ENCODE data around the gene ATP7B.

Gene ATP7B

GRCh38 chr13:51905787-51906186 lies 105.5 kb downstream of the ATP7B start:
- Histone ChIP-seq H3K36me3 (ENCODE audit: control insufficient read depth in 5 of 5, insufficient read depth in 5 of 5, low read length in 5 of 5) (no peaks in the 10 kb centered on the region), H3K9me3 (ENCODE audit: control insufficient read depth in 5 of 5, low read length in 5 of 5) (no peaks in the 10 kb centered on the region), H3K9ac (ENCODE audit: low read length in 5 of 5) (no peak overlapping the region), H3K4me3 (ENCODE audit: low read depth in 1 of 5, low read length in 5 of 5) (no peak overlapping the region), H3K4me1 (ENCODE audit: control insufficient read depth in 5 of 5, insufficient read depth in 5 of 5, low read length in 5 of 5) (peaks cover 0 to 3% (median 0%) of the 10 kb centered on the region in 5 donors), H3K27ac (ENCODE audit: low read depth, low read length) (no peak overlapping the region), H3K27me3 (ENCODE audit: control insufficient read depth in 5 of 5, insufficient read depth in 4 of 5, low read length in 5 of 5) (no peaks in the 10 kb centered on the region)

- H3K36me3 ChIP-seq (ENCODE audit: control insufficient read depth in 5 of 5, insufficient read depth in 5 of 5, low read length in 5 of 5) = no peaks in the 10 kb centered on the region
- no peak overlapping the region for H3K9ac ChIP-seq (ENCODE audit: low read length in 5 of 5)
- peaks cover 0 to 3% (median 0%) of the 10 kb centered on the region in 5 donors for H3K4me1 ChIP-seq (ENCODE audit: control insufficient read depth in 5 of 5, insufficient read depth in 5 of 5, low read length in 5 of 5)
- no peak overlapping the region for H3K4me3 ChIP-seq (ENCODE audit: low read depth in 1 of 5, low read length in 5 of 5)
- no peaks in the 10 kb centered on the region for H3K9me3 ChIP-seq (ENCODE audit: control insufficient read depth in 5 of 5, low read length in 5 of 5)
- no peaks in the 10 kb centered on the region for H3K27me3 ChIP-seq (ENCODE audit: control insufficient read depth in 5 of 5, insufficient read depth in 4 of 5, low read length in 5 of 5)
- no peak overlapping the region for H3K27ac ChIP-seq (ENCODE audit: low read depth, low read length)
Measured at GRCh38 chr13:51902776-51903175, 108.5 kb downstream of the ATP7B start.

GRCh38 chr13:51900471-51900870 lies 110.8 kb downstream of the ATP7B start:
- Histone ChIP-seq H3K4me3 (ENCODE audit: low read depth in 1 of 5, low read length in 5 of 5) (no peak overlapping the region), H3K4me1 (ENCODE audit: control insufficient read depth in 5 of 5, insufficient read depth in 5 of 5, low read length in 5 of 5) (no peaks in the 10 kb centered on the region), H3K9ac (ENCODE audit: low read length in 5 of 5) (no peak overlapping the region), H3K36me3 (ENCODE audit: control insufficient read depth in 5 of 5, insufficient read depth in 5 of 5, low read length in 5 of 5) (no peaks in the 10 kb centered on the region), H3K9me3 (ENCODE audit: control insufficient read depth in 5 of 5, low read length in 5 of 5) (no peaks in the 10 kb centered on the region), H3K27ac (ENCODE audit: low read depth, low read length) (no peak overlapping the region), H3K27me3 (ENCODE audit: control insufficient read depth in 5 of 5, insufficient read depth in 4 of 5, low read length in 5 of 5) (no peaks in the 10 kb centered on the region)

GRCh38 chr13:51895906-51896888 lies 115.1 kb downstream of the ATP7B start:
- Histone ChIP-seq H3K9me3 (ENCODE audit: control insufficient read depth in 5 of 5, low read length in 5 of 5) (no peaks in the 10 kb centered on the region), H3K4me3 (ENCODE audit: low read depth in 1 of 5, low read length in 5 of 5) (no peak overlapping the region), H3K27ac (ENCODE audit: low read depth, low read length) (no peak overlapping the region), H3K9ac (ENCODE audit: low read length in 5 of 5) (no peak overlapping the region), H3K4me1 (ENCODE audit: control insufficient read depth in 5 of 5, insufficient read depth in 5 of 5, low read length in 5 of 5) (no peaks in the 10 kb centered on the region), H3K36me3 (ENCODE audit: control insufficient read depth in 5 of 5, insufficient read depth in 5 of 5, low read length in 5 of 5) (no peaks in the 10 kb centered on the region), H3K27me3 (ENCODE audit: control insufficient read depth in 5 of 5, insufficient read depth in 4 of 5, low read length in 5 of 5) (peaks cover 0 to 7% (median 0%) of the 10 kb centered on the region in 5 donors)

GRCh38 chr13:51894239-51894638 lies 117.0 kb downstream of the ATP7B start:
- H3K27me3 ChIP-seq (ENCODE audit: control insufficient read depth in 5 of 5, insufficient read depth in 4 of 5, low read length in 5 of 5) = peaks cover 0 to 7% (median 0%) of the 10 kb centered on the region in 5 donors
- H3K9me3 ChIP-seq (ENCODE audit: control insufficient read depth in 5 of 5, low read length in 5 of 5) = no peaks in the 10 kb centered on the region
- no peaks in the 10 kb centered on the region for H3K36me3 ChIP-seq (ENCODE audit: control insufficient read depth in 5 of 5, insufficient read depth in 5 of 5, low read length in 5 of 5)
- H3K4me1 ChIP-seq (ENCODE audit: control insufficient read depth in 5 of 5, insufficient read depth in 5 of 5, low read length in 5 of 5) = no peaks in the 10 kb centered on the region
- H3K4me3 ChIP-seq (ENCODE audit: low read depth in 1 of 5, low read length in 5 of 5) = no peak overlapping the region
- H3K9ac ChIP-seq (ENCODE audit: low read length in 5 of 5) = no peak overlapping the region
- no peak overlapping the region for H3K27ac ChIP-seq (ENCODE audit: low read depth, low read length)

- H3K9me3 ChIP-seq (ENCODE audit: control insufficient read depth in 5 of 5, low read length in 5 of 5) = no peaks in the 10 kb centered on the region
- no peak overlapping the region for H3K27ac ChIP-seq (ENCODE audit: low read depth, low read length)
- peaks cover 0 to 7% (median 0%) of the 10 kb centered on the region in 5 donors for H3K27me3 ChIP-seq (ENCODE audit: control insufficient read depth in 5 of 5, insufficient read depth in 4 of 5, low read length in 5 of 5)
- no peaks in the 10 kb centered on the region for H3K4me1 ChIP-seq (ENCODE audit: control insufficient read depth in 5 of 5, insufficient read depth in 5 of 5, low read length in 5 of 5)
- H3K36me3 ChIP-seq (ENCODE audit: control insufficient read depth in 5 of 5, insufficient read depth in 5 of 5, low read length in 5 of 5) = no peaks in the 10 kb centered on the region
- H3K9ac ChIP-seq (ENCODE audit: low read length in 5 of 5) = no peak overlapping the region
- no peak overlapping the region for H3K4me3 ChIP-seq (ENCODE audit: low read depth in 1 of 5, low read length in 5 of 5)
Measured at GRCh38 chr13:51892657-51893056, 118.6 kb downstream of the ATP7B start.

GRCh38 chr13:51887468-51887867 lies 123.8 kb downstream of the ATP7B start:
- Histone ChIP-seq H3K27me3 (ENCODE audit: control insufficient read depth in 5 of 5, insufficient read depth in 4 of 5, low read length in 5 of 5) (peaks cover 0 to 6% (median 0%) of the 10 kb centered on the region in 5 donors), H3K4me1 (ENCODE audit: control insufficient read depth in 5 of 5, insufficient read depth in 5 of 5, low read length in 5 of 5) (no peaks in the 10 kb centered on the region), H3K4me3 (ENCODE audit: low read depth in 1 of 5, low read length in 5 of 5) (no peak overlapping the region), H3K27ac (ENCODE audit: low read depth, low read length) (no peak overlapping the region), H3K36me3 (ENCODE audit: control insufficient read depth in 5 of 5, insufficient read depth in 5 of 5, low read length in 5 of 5) (no peaks in the 10 kb centered on the region), H3K9me3 (ENCODE audit: control insufficient read depth in 5 of 5, low read length in 5 of 5) (no peaks in the 10 kb centered on the region), H3K9ac (ENCODE audit: low read length in 5 of 5) (no peak overlapping the region)

GRCh38 chr13:51885651-51886050 lies 125.6 kb downstream of the ATP7B start:
- H3K9ac ChIP-seq (ENCODE audit: low read length in 5 of 5) = no peak overlapping the region
- no peak overlapping the region for H3K27ac ChIP-seq (ENCODE audit: low read depth, low read length)
- H3K4me3 ChIP-seq (ENCODE audit: low read depth in 1 of 5, low read length in 5 of 5) = no peak overlapping the region
- no peaks in the 10 kb centered on the region for H3K27me3 ChIP-seq (ENCODE audit: control insufficient read depth in 5 of 5, insufficient read depth in 4 of 5, low read length in 5 of 5)
- peaks cover 0 to 7% (median 2%) of the 10 kb centered on the region in 5 donors for H3K9me3 ChIP-seq (ENCODE audit: control insufficient read depth in 5 of 5, low read length in 5 of 5)
- H3K36me3 ChIP-seq (ENCODE audit: control insufficient read depth in 5 of 5, insufficient read depth in 5 of 5, low read length in 5 of 5) = no peaks in the 10 kb centered on the region
- no peaks in the 10 kb centered on the region for H3K4me1 ChIP-seq (ENCODE audit: control insufficient read depth in 5 of 5, insufficient read depth in 5 of 5, low read length in 5 of 5)

- H3K4me3 ChIP-seq (ENCODE audit: low read depth in 1 of 5, low read length in 5 of 5) = no peak overlapping the region
- H3K36me3 ChIP-seq (ENCODE audit: control insufficient read depth in 5 of 5, insufficient read depth in 5 of 5, low read length in 5 of 5) = no peaks in the 10 kb centered on the region
- H3K9me3 ChIP-seq (ENCODE audit: control insufficient read depth in 5 of 5, low read length in 5 of 5) = peaks cover 0 to 7% (median 2%) of the 10 kb centered on the region in 5 donors
- H3K27ac ChIP-seq (ENCODE audit: low read depth, low read length) = no peak overlapping the region
- H3K4me1 ChIP-seq (ENCODE audit: control insufficient read depth in 5 of 5, insufficient read depth in 5 of 5, low read length in 5 of 5) = no peaks in the 10 kb centered on the region
- H3K27me3 ChIP-seq (ENCODE audit: control insufficient read depth in 5 of 5, insufficient read depth in 4 of 5, low read length in 5 of 5) = no peaks in the 10 kb centered on the region
- no peak overlapping the region for H3K9ac ChIP-seq (ENCODE audit: low read length in 5 of 5)
Measured at GRCh38 chr13:51883226-51883600, 128.0 kb downstream of the ATP7B start.

Measured in subcutaneous abdominal adipose tissue (tissue), 5 donors.